OCI-LY3 (cell line): Measurements from ENCODE around the gene DNMBP.

ENCODE experiments used
- H2AFZ ChIP-seq: fragments of 200-600, 300-600 bp; shearing (Covaris generic); 2 replicates; pipeline ENCODE4 v1.6.0; 2014; ENCODE audit warnings: antibody characterized with exemption, low read depth, low read length
- H3K27ac ChIP-seq: fragments of 200-600, 300-600 bp; sonication (generic); 2 replicates; pipeline ENCODE4 v1.5.1; 2014; ENCODE audit warnings: mild to moderate bottlenecking, low read length, moderate library complexity, mixed read lengths
- H3K27me3 ChIP-seq: fragments of 200-600, 300-600 bp; sonication (generic); 2 replicates; pipeline ENCODE4 v1.6.1; 2014; ENCODE audit warnings: low read depth, low read length, mixed read lengths
- H3K36me3 ChIP-seq: fragments of 200-600, 300-600 bp; sonication (generic); replicated peaks from 2 replicates; pipeline ENCODE3; 2014; ENCODE audit warnings: low read depth, low read length, mixed read lengths
- H3K4me1 ChIP-seq: fragments of 300-600, 200-600 bp; sonication (generic); 2 replicates; pipeline ENCODE4 v1.6.1; 2014; ENCODE audit warnings: low read length, mixed read lengths
- H3K4me2 ChIP-seq: fragments of 200-600, 300-600 bp; sonication (generic); 2 replicates; pipeline ENCODE4 v1.6.1; 2014; ENCODE audit warnings: low read length, mixed read lengths
- H3K4me3 ChIP-seq: fragments of 300-600, 200-600 bp; sonication (generic); 2 replicates; pipeline ENCODE4 v1.5.1; 2014; ENCODE audit warnings: antibody characterized with exemption, mild to moderate bottlenecking, low read length, moderate library complexity
- H3K79me2 ChIP-seq: fragments of 300-600, 200-600 bp; shearing (Covaris generic); 2 replicates; pipeline ENCODE4 v1.6.1; 2014; ENCODE audit warnings: mild to moderate bottlenecking, low read length, mixed read lengths
- H3K9ac ChIP-seq: fragments of 300-600, 200-600 bp; shearing (Covaris generic); 2 replicates; pipeline ENCODE4 v1.6.0; 2014; ENCODE audit warnings: mild to moderate bottlenecking, low read length, moderate library complexity
- H3K9me3 ChIP-seq: fragments of 200-600, 300-600 bp; shearing (Covaris generic); 2 replicates; pipeline ENCODE4 v1.6.1; 2014; ENCODE audit warnings: low read length, mixed read lengths; ENCODE audit not compliant: insufficient read depth
- H4K20me1 ChIP-seq: fragments of 200-600, 300-600 bp; sonication (generic); 2 replicates; pipeline ENCODE4 v1.6.1; 2016; ENCODE audit warnings: low read length, mixed read lengths; ENCODE audit not compliant: insufficient read depth
- EZH2phosphoT487 ChIP-seq: fragments of 200-600 bp; shearing (Covaris generic); IDR thresholded peaks from 2 replicates; pipeline ENCODE4 v1.6.1; 2018; ENCODE audit warnings: antibody characterized with exemption, mixed run types, low read depth
- TF ChIP-seq, protein P1 (sequence below): fragments of 200-600, 300-600 bp; sonication (generic); IDR thresholded peaks from 2 replicates; pipeline ENCODE4 v1.5.1; 2014; ENCODE audit warnings: antibody characterized with exemption, low read length, low read depth

Gene DNMBP

DNA sequence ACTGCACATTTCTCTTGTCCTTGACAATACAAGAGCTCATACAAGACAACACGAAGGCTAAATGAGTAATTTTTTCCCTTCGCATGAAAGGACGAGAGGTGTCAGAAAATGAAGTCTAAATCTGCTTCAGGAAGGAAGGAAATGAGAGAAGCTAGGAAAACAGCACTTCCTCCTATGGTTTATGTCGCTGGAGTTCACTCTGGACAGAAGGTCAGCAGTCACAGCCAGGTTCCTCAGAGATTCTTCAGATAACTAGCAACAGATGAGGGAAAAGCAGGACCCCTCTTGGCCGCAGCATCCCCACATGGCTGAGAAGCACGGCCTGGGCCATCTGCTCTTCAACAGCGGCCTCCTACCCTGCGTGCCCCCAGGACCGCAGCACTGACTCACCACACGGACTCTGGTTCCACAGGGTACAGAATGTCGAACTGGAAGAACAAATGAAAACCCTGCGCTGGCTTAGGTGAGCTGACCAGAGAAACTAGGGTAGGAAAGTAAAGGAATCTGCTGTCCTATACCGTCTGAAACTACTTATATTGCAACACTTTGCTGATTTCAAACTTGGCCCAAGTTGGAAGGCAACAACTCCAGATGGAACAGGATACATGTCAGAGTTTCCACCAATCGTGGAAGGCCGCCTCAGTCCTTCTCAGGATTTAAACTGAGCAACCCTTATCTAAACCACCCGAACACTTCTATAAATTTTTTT, 26.3 kb downstream of the DNMBP start:
- no peaks in the 10 kb centered on the region for H3K4me1 ChIP-seq
- H3K4me3 ChIP-seq = no peak overlapping the region

DNA sequence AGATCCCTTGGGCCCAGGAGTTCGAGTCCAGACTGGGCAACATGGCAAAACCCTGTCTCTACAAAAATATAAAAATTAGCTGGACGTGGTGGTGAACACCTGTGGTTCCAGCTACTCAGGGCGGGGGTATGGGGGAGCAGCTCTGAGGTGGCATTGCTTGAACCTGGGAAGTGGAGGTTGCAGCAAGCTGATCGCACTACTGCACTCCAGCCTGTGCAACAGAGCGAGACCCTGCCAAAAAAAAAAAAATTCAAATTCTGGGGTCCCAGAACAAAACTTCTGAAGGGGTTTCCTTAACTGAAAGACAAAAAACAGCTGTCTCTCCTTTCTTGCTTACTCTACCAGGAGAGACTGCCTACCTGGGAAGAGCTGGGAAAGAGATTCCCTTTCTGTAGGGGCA, 27.0 kb downstream of the DNMBP start:
- Histone ChIP-seq H3K4me1 (no peaks in the 10 kb centered on the region), H2AFZ (no peak overlapping the region), H3K9me3 (no peaks in the 10 kb centered on the region), H3K27me3 (no peaks in the 10 kb centered on the region), H3K27ac (no peak overlapping the region), H3K4me3 (no peak overlapping the region), H3K36me3 (no peaks in the 10 kb centered on the region), H4K20me1 (no peaks in the 10 kb centered on the region), H3K9ac (no peak overlapping the region), H3K4me2 (no peak overlapping the region), H3K79me2 (no peaks in the 10 kb centered on the region)
- TF ChIP-seq EZH2phosphoT487 = no peak
- TF ChIP-seq, protein P1, sequence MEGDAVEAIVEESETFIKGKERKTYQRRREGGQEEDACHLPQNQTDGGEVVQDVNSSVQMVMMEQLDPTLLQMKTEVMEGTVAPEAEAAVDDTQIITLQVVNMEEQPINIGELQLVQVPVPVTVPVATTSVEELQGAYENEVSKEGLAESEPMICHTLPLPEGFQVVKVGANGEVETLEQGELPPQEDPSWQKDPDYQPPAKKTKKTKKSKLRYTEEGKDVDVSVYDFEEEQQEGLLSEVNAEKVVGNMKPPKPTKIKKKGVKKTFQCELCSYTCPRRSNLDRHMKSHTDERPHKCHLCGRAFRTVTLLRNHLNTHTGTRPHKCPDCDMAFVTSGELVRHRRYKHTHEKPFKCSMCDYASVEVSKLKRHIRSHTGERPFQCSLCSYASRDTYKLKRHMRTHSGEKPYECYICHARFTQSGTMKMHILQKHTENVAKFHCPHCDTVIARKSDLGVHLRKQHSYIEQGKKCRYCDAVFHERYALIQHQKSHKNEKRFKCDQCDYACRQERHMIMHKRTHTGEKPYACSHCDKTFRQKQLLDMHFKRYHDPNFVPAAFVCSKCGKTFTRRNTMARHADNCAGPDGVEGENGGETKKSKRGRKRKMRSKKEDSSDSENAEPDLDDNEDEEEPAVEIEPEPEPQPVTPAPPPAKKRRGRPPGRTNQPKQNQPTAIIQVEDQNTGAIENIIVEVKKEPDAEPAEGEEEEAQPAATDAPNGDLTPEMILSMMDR = no peak

More for the DNA sequence above, 26.3 kb downstream of the DNMBP start:
- Histone ChIP-seq H3K9ac (no peak overlapping the region), H3K79me2 (no peaks in the 10 kb centered on the region), H3K27ac (no peak overlapping the region), H3K36me3 (no peaks in the 10 kb centered on the region), H3K27me3 (no peaks in the 10 kb centered on the region), H2AFZ (no peak overlapping the region), H3K4me2 (no peak overlapping the region), H3K9me3 (no peaks in the 10 kb centered on the region), H4K20me1 (no peaks in the 10 kb centered on the region)
- TF ChIP-seq EZH2phosphoT487 = no peak
- TF ChIP-seq, protein P1 = no peak

DNA sequence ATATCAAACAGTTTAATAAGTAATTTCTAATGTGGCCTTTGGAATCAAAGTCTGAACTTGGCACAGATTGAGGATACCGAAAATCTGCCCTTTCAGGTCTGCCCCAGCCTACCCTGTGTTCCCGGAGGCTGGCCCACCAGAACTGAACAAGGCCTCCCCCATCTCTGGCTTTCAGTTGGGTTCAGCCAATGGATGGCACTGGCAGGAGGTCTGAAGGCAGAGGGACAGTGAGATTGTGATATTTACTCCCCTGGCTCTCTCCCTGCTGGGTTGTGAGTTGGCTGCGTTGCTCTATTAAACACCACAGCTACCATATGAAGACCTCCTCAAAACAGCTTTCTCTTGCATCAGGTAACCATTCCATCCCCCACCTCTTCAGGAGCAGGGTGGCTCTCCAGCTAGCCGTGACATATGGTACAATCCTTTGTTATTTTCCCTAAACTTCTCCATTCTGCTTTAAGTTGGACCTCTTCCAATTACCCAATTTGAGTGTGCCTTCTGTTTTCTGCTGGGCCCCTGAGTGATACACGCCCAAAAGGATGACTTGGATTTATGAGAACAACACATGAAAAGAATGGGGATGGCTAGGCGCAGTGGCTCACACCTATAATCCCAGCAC, 28.1 kb downstream of the DNMBP start:
- Histone ChIP-seq H2AFZ (no peak overlapping the region), H3K4me1 (no peaks in the 10 kb centered on the region), H3K9me3 (no peaks in the 10 kb centered on the region), H3K36me3 (no peaks in the 10 kb centered on the region), H3K4me2 (no peak overlapping the region), H3K4me3 (no peak overlapping the region), H3K79me2 (no peaks in the 10 kb centered on the region), H3K27me3 (no peaks in the 10 kb centered on the region), H3K9ac (no peak overlapping the region), H4K20me1 (no peaks in the 10 kb centered on the region), H3K27ac (no peak overlapping the region)
- TF ChIP-seq, protein P1 = no peak
- TF ChIP-seq EZH2phosphoT487 = no peak

DNA sequence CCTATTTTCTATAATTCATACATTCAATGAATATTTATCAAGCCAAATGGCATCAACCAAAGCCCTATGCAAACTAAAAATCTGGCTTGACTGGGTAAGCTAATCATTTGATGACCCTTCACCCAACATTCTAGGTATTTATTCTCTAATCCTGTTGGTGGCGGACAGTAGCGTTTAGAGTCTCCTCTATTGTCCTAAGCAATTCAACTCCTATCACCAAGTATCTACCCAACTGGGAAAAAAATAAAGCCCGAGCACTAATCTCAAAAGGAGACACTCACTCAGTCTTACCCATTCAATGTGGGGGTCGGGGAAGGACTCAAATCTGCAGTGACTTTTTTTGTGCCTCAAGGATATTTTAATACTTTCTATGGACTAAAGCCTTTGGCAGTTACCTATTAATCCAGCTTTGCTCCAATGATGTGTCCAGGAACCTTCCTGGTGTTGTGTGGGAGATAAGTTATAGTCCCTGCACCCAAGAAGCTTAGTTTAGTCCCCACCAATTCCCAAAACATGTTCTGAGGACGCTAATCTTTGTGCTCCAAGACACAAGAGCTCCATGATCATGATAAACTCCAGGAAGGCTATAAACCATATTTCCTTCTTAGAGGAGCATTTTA, 30.6 kb downstream of the DNMBP start:
- no peak overlapping the region for H3K27ac ChIP-seq
- H3K36me3 ChIP-seq = no peaks in the 10 kb centered on the region
- no peaks in the 10 kb centered on the region for H3K27me3 ChIP-seq
- H3K9ac ChIP-seq = no peak overlapping the region
- no peak overlapping the region for H3K4me2 ChIP-seq
- H2AFZ ChIP-seq = no peak overlapping the region
- peaks cover 14% of the 10 kb centered on the region for H3K4me1 ChIP-seq
- H3K4me3 ChIP-seq = no peak overlapping the region
- TF ChIP-seq, protein P1 = no peak
- no peaks in the 10 kb centered on the region for H3K9me3 ChIP-seq
- no peaks in the 10 kb centered on the region for H4K20me1 ChIP-seq
- H3K79me2 ChIP-seq = no peaks in the 10 kb centered on the region
